LNCaP clone FGC (cell line): ENCODE measurements around the gene DAP3.
A peak's percentile ranks its signal among the peaks of the same experiment; 100 is the strongest.
"Not testable (repeated sequence)": the region's sequence is repeated elsewhere in the genome, so short reads cannot be mapped to it uniquely, and the experiment has no call there.

Experiments used
- DNase-seq: peaks from one replicate; pipeline ENCODE4 v3.0.0-alpha.2; 2011; ENCODE audit warnings: low read depth
- H3K4me3 ChIP-seq: 2 replicates; pipeline ENCODE4 v1.5.1; 2011; ENCODE audit warnings: mild to moderate bottlenecking, low read depth, low read length, control low read depth
- CTCF ChIP-seq: IDR thresholded peaks from 2 replicates; pipeline ENCODE4 v1.5.1; 2012; ENCODE audit warnings: mild to moderate bottlenecking; ENCODE audit not compliant: control insufficient read depth, insufficient read depth; ENCODE audit errors: extremely low read depth

The DAP3 gene

GRCh38 chr1:155761736-155762405, 73.0 kb downstream of the DAP3 start:
- DNase-seq: no peak
- no peak overlapping the region for H3K4me3 ChIP-seq
- no peak for TF ChIP-seq CTCF

GRCh38 chr1:155763090-155763815, 74.4 kb downstream of the DAP3 start:
- 0 out of 2 replicates have a peak, but pooled peaks have one; percentile 2 for TF ChIP-seq CTCF

GRCh38 chr1:155763989-155764388, 75.1 kb downstream of the DAP3 start:
- not testable (repeated sequence) for H3K4me3 ChIP-seq, DNase-seq

More at GRCh38 chr1:155763090-155763815, 74.4 kb downstream of the DAP3 start:
- not testable (repeated sequence) for H3K4me3 ChIP-seq, DNase-seq

- not testable (repeated sequence) for DNase-seq, H3K4me3 ChIP-seq
Measured at GRCh38 chr1:155767399-155767989, 78.6 kb downstream of the DAP3 start.

- H3K4me3 ChIP-seq: no peak overlapping the region
- DNase-seq: no peak
- TF ChIP-seq CTCF: no peak
Measured at GRCh38 chr1:155769257-155769656, 80.4 kb downstream of the DAP3 start.

GRCh38 chr1:155773221-155773620, 84.3 kb downstream of the DAP3 start:
- no peak overlapping the region for H3K4me3 ChIP-seq
- no peak for TF ChIP-seq CTCF
- peak; percentile 8 for DNase-seq

GRCh38 chr1:155776414-155776813, 87.5 kb downstream of the DAP3 start:
- DNase-seq: no peak
- no peak for TF ChIP-seq CTCF
- H3K4me3 ChIP-seq: no peak overlapping the region

- no peak for DNase-seq
- TF ChIP-seq CTCF: no peak
- H3K4me3 ChIP-seq: no peak overlapping the region
Measured at GRCh38 chr1:155777582-155777981, 88.7 kb downstream of the DAP3 start.
